HCEC 1CT (cell line): Measurements from ENCODE around the gene MTHFD1L.

Experiments used
- DNase-seq: peaks from one replicate; pipeline ENCODE4 v3.0.0-alpha.2; 2017

Gene MTHFD1L

GRCh38 chr6:150937132-150937906 lies 71.8 kb downstream of the MTHFD1L start:
- DNase-seq, result no peak

GRCh38 chr6:150939399-150939798 lies 73.9 kb downstream of the MTHFD1L start:
- no peak for DNase-seq

GRCh38 chr6:150940941-150941340 lies 75.4 kb downstream of the MTHFD1L start:
- no peak for DNase-seq

- no peak for DNase-seq
These were observed 84.0 kb downstream of the MTHFD1L start for GRCh38 chr6:150949526-150949925.

GRCh38 chr6:150953851-150954250 lies 88.3 kb downstream of the MTHFD1L start:
- DNase-seq, result no peak

GRCh38 chr6:150959166-150959565 lies 93.7 kb downstream of the MTHFD1L start:
- no peak for DNase-seq

GRCh38 chr6:150962436-150962835 lies 96.9 kb downstream of the MTHFD1L start:
- no peak for DNase-seq

GRCh38 chr6:150964765-150965164 lies 99.3 kb downstream of the MTHFD1L start:
- DNase-seq, result no peak

- no peak for DNase-seq
These were observed 101.3 kb downstream of the MTHFD1L start for GRCh38 chr6:150966786-150967185.

- DNase-seq, result no peak
These were observed 101.9 kb downstream of the MTHFD1L start for GRCh38 chr6:150967381-150967780.

- no peak for DNase-seq
These were observed 102.4 kb downstream of the MTHFD1L start for GRCh38 chr6:150967910-150968309.

- no peak for DNase-seq
These were observed 104.4 kb downstream of the MTHFD1L start for GRCh38 chr6:150969901-150970300.

- no peak for DNase-seq
These were observed 105.7 kb downstream of the MTHFD1L start for GRCh38 chr6:150971219-150971618.

GRCh38 chr6:150975136-150975535 lies 109.6 kb downstream of the MTHFD1L start:
- DNase-seq, result no peak

GRCh38 chr6:150977281-150977680 lies 111.8 kb downstream of the MTHFD1L start:
- no peak for DNase-seq

- DNase-seq, result no peak
These were observed 113.1 kb downstream of the MTHFD1L start for GRCh38 chr6:150978624-150979023.

- DNase-seq, result no peak
These were observed 114.4 kb downstream of the MTHFD1L start for GRCh38 chr6:150979826-150980350.

- no peak for DNase-seq
These were observed 115.6 kb downstream of the MTHFD1L start for GRCh38 chr6:150981095-150981494.

GRCh38 chr6:150981669-150982068 lies 116.2 kb downstream of the MTHFD1L start:
- DNase-seq, result no peak

GRCh38 chr6:150987371-150987828 lies 121.9 kb downstream of the MTHFD1L start:
- peak; percentile 8 for DNase-seq

GRCh38 chr6:150987855-150988464 lies 122.5 kb downstream of the MTHFD1L start:
- DNase-seq, result no peak

- DNase-seq, result no peak
These were observed 126.0 kb downstream of the MTHFD1L start for GRCh38 chr6:150991487-150991886.

- no peak for DNase-seq
These were observed 126.8 kb downstream of the MTHFD1L start for GRCh38 chr6:150992262-150992661.

- DNase-seq, result no peak
These were observed 127.2 kb downstream of the MTHFD1L start for GRCh38 chr6:150992703-150993102.
